BLaER1 treated with 17β-estradiol and CSF1 and Interleukin-3, amounts not matched to agents 10 nM and 100 nM (cell line): ENCODE data around the gene DGKG.

Experiments
- H3K27ac ChIP-seq, 11 experiments: shearing (Covaris generic); formaldehyde crosslinking; 2 replicates each; pipeline ENCODE4 v1.8.1; 2022
- H3K27me3 ChIP-seq, 11 experiments: shearing (Covaris generic); formaldehyde crosslinking; 2 replicates each; pipeline ENCODE4 v1.8.1; 2022
- H3K36me3 ChIP-seq, 11 experiments: shearing (Covaris generic); formaldehyde crosslinking; 2 replicates each; pipeline ENCODE4 v1.8.1; 2022
- H3K4me1 ChIP-seq, 10 experiments: shearing (Covaris generic); formaldehyde crosslinking; 2 replicates each; pipeline ENCODE4 v1.8.1; 2022
- H3K4me2 ChIP-seq, 11 experiments: shearing (Covaris generic); formaldehyde crosslinking; 2 replicates each; pipeline ENCODE4 v1.8.1; 2022
- H3K4me3 ChIP-seq, 10 experiments: shearing (Covaris generic); formaldehyde crosslinking; 2 replicates each; pipeline ENCODE4 v1.8.1; 2022
- H3K9ac ChIP-seq, 11 experiments: shearing (Covaris generic); formaldehyde crosslinking; 2 replicates each; pipeline ENCODE4 v1.8.1; 2022
- H3K9me3 ChIP-seq, 11 experiments: shearing (Covaris generic); formaldehyde crosslinking; replicated peaks in 1 of 11; 2 replicates each; pipeline ENCODE4 v1.8.1; 2022
- H4K20me1 ChIP-seq, 11 experiments: shearing (Covaris generic); formaldehyde crosslinking; 2 replicates each; pipeline ENCODE4 v1.8.1; 2022
- Cebpa-rat ChIP-seq, 11 experiments: shearing (Covaris generic); IDR thresholded peaks; 2 replicates each; pipeline ENCODE4 v1.8.1; 2022

Gene DGKG

DNA sequence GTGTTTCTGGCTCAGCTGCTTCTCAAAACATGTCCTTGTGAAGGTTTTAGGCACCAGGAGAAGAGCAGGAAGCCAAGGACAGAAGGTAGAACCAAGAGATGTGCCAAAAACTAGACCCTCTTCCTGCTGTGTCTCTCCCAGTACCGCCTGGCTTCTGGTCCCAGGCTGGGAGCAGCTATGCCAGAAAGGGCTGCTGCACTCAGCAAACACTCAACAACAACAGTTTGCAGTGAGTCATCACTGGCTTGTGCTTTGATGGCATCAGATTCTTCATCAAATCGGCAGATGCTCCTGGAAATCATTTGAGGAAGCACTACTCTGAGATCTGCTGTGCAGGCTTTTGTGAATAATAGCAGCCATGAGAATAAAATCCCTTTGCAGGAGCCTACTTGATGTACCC, 63.2 kb downstream of the DGKG start:
- no peak for TF ChIP-seq Cebpa-rat (IDR thresholded peaks at IDR 0.05)
- no peaks in the 10 kb centered on the region for H3K27me3 ChIP-seq
- H4K20me1 ChIP-seq, result 0 out of 22 replicates have a peak, but pooled peaks cover 0 to 7% (median 0%) of the 10 kb centered on the region in 11 experiments
- H3K9me3 ChIP-seq, result no peaks in the 10 kb centered on the region
- H3K9ac ChIP-seq, result no peak overlapping the region
- H3K27ac ChIP-seq, result no peak overlapping the region
- no peak overlapping the region for H3K4me3 ChIP-seq
- peak overlapping the region in 2 of 11 experiments; percentile 10 to 45; a peak in 1 of 22 replicates for H3K4me2 ChIP-seq
- no peaks in the 10 kb centered on the region for H3K36me3 ChIP-seq
- peaks cover 5 to 12% (median 8%) of the 10 kb centered on the region in 10 experiments; a peak in 15 of 20 replicates for H3K4me1 ChIP-seq

DNA sequence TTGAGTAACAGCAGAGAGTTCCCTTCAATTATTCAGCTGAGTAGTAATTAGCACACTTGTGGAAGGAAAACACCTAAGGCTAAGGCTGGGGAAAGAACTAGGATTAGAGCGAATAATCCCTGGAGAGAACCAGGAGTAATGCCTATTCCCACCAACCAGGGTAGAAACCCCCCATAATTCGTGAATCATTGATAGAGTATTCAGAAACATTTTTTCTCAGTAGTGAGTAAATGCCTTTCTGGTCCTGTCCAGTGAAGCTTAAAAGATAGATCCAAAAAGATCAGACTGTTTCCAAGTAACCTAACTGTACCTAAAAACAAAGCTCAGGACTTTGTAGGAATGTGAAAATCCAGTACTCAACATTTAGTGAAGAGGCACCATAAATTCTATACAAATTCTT, 71.2 kb downstream of the DGKG start:
- H3K27me3 ChIP-seq, result no peaks in the 10 kb centered on the region

DNA sequence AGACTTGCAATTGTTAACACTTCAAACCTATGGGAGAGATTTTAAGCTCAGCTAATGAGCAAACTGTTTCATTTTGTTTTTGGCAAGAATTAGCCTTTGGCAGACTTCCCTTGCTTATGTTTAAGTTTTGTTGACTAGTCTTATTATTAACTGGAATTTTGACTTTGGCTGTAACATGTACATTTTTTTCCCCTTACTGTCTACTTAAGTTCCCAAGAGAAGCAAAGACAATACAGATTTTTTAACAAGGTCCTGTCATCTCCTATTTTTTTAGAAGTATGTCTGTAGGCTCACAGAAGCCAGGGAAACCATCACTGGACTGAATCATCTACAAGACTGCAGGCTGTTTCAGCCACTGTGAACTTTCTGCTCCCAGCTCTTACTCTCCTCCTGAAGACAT, 74.3 kb downstream of the DGKG start:
- H3K36me3 ChIP-seq, result no peaks in the 10 kb centered on the region
- no peaks in the 10 kb centered on the region for H3K27me3 ChIP-seq
- no peak for TF ChIP-seq Cebpa-rat (IDR thresholded peaks at IDR 0.05)
- H3K4me1 ChIP-seq, result peaks cover 0 to 16% (median 3%) of the 10 kb centered on the region in 10 experiments; a peak in 8 of 20 replicates
- no peak overlapping the region for H3K4me3 ChIP-seq
- H3K9me3 ChIP-seq, result no peaks in the 10 kb centered on the region
- no peak overlapping the region for H3K4me2 ChIP-seq
- no peak overlapping the region for H3K9ac ChIP-seq
- no peak overlapping the region for H3K27ac ChIP-seq
- H4K20me1 ChIP-seq, result no peaks in the 10 kb centered on the region

More for the DNA sequence above, 71.2 kb downstream of the DGKG start:
- Histone ChIP-seq H3K36me3 (no peaks in the 10 kb centered on the region), H3K4me2 (no peak overlapping the region), H3K4me3 (no peak overlapping the region), H3K9ac (no peak overlapping the region), H4K20me1 (no peaks in the 10 kb centered on the region; a peak in 1 of 22 replicates), H3K4me1 (no peaks in the 10 kb centered on the region), H3K9me3 (no peaks in the 10 kb centered on the region), H3K27ac (no peak overlapping the region)
- no peak for TF ChIP-seq Cebpa-rat (IDR thresholded peaks at IDR 0.05)

DNA sequence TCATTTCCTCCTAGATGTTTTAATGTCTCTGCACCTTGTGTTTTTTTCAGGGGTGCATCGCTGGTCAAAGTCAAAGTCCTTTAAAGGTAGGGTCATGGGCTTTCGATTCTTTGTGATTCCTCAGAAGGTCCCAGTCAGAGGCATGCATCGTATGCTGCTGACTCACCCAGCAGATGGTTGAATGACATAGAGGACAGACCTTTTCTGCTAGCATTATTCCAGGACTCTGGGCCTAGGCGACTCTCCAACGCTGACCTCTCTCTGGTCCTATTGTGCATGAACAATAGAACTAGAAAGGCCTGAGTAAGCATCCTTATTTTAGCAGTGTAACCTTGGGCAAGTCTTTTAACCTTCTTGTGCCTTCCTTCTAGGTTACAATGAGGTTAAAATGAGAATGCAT, 75.9 kb downstream of the DGKG start:
- Histone ChIP-seq H3K36me3 (no peaks in the 10 kb centered on the region), H3K27me3 (no peaks in the 10 kb centered on the region), H3K9me3 (no peaks in the 10 kb centered on the region), H3K4me2 (no peak overlapping the region), H3K27ac (no peak overlapping the region), H4K20me1 (no peaks in the 10 kb centered on the region), H3K9ac (no peak overlapping the region), H3K4me1 (peaks cover 2 to 20% (median 7%) of the 10 kb centered on the region in 10 experiments; a peak in 18 of 20 replicates), H3K4me3 (no peak overlapping the region)
- TF ChIP-seq Cebpa-rat (IDR thresholded peaks at IDR 0.05), result no peak

DNA sequence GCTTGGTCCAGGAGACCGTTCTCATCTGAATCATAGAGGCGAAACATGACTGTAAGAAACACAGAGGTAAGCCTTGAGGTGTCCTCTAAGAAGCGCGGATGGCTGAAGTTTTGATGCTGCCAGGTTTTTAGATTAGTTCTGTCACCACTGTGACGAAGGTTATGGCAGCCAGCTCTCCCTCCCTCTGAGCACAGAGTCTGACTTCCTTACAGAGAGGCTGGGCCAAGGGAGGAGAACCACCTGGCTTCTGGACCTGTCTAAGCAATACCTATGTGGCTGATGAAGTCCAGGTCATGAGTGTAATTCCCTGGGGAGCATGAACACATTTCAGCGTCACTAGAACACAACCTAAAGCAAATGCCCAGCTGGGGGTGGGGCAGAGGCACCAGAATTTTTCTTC, 77.4 kb downstream of the DGKG start:
- Histone ChIP-seq H3K9me3 (no peaks in the 10 kb centered on the region), H3K4me3 (no peak overlapping the region), H3K4me2 (no peak overlapping the region), H3K36me3 (no peaks in the 10 kb centered on the region), H4K20me1 (no peaks in the 10 kb centered on the region), H3K9ac (no peak overlapping the region), H3K27ac (no peak overlapping the region), H3K27me3 (no peaks in the 10 kb centered on the region), H3K4me1 (peaks cover 9 to 28% (median 16%) of the 10 kb centered on the region in 10 experiments; a peak in 19 of 20 replicates)
- no peak for TF ChIP-seq Cebpa-rat (IDR thresholded peaks at IDR 0.05)

DNA sequence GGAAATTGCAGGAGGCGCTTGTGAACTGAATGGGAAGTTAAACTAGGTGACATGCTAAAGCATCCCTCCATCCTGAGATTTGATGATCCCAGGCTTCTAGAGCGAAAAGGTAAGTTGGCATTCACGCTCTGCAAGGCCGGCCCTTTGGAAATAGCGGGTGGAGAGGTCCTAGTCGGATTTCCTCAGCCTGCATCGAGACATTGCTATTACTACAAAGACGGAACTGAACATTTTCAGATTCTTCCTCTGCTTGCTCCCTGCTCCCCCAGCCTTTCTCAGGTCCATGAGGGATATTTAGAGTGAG, 77.7 kb downstream of the DGKG start:
- no peak overlapping the region for H3K4me3 ChIP-seq
- H3K27ac ChIP-seq, result no peak overlapping the region
- H3K9me3 ChIP-seq, result no peaks in the 10 kb centered on the region
- H3K4me2 ChIP-seq, result peak overlapping the region in 5 of 11 experiments; percentile 23 to 47 (median 38); a peak in 10 of 22 replicates
- no peak for TF ChIP-seq Cebpa-rat (IDR thresholded peaks at IDR 0.05)
- no peak overlapping the region for H3K9ac ChIP-seq
- no peaks in the 10 kb centered on the region for H3K36me3 ChIP-seq
- peaks cover 9 to 28% (median 16%) of the 10 kb centered on the region in 10 experiments; a peak in 19 of 20 replicates for H3K4me1 ChIP-seq
- H3K27me3 ChIP-seq, result no peaks in the 10 kb centered on the region
- H4K20me1 ChIP-seq, result no peaks in the 10 kb centered on the region

DNA sequence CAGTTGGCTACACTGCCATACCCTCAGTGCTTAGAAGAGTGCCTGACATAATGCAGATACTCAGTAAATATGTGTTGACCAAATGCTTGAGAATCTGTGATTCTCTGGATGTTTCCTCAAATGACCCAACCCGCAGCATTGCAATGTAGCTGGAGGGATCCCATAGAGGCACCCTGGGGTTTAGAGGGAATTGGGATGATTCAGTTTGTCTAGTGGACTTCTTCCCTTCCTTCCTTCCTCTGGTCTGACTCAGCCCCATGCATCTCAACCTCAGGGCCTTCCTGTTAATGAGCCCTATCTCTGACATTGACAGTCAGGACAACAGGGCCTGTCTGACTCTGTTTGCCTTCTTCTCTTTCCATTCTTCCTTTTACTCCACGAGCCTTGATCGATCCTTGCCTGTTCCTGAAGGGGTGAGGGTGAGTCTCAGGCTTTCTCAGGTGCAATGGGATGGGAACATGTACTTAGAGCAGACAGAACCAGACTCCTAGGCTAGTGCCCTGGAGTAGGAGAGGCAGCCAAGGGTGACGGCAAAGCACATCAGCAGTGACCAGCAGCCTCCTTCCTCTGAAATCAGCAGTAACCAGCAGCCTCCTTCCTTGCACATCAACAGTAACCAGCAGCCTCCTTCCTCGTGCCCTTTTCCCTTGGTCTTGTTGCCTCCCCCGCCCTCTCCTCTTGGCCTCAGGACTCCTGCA, 78.2 kb downstream of the DGKG start:
- no peaks in the 10 kb centered on the region for H3K36me3 ChIP-seq
- H3K4me1 ChIP-seq, result peaks cover 9 to 28% (median 16%) of the 10 kb centered on the region in 10 experiments; a peak in 19 of 20 replicates
- no peaks in the 10 kb centered on the region for H3K9me3 ChIP-seq
- H3K4me3 ChIP-seq, result no peak overlapping the region
- no peak for TF ChIP-seq Cebpa-rat (IDR thresholded peaks at IDR 0.05)
- peak overlapping the region in 1 of 11 experiments; percentile 23; a peak in 1 of 22 replicates for H3K27ac ChIP-seq
- H3K9ac ChIP-seq, result no peak overlapping the region
- H3K27me3 ChIP-seq, result no peaks in the 10 kb centered on the region
- H4K20me1 ChIP-seq, result no peaks in the 10 kb centered on the region
- H3K4me2 ChIP-seq, result peak overlapping the region in 5 of 11 experiments; percentile 23 to 47 (median 38); a peak in 10 of 22 replicates

DNA sequence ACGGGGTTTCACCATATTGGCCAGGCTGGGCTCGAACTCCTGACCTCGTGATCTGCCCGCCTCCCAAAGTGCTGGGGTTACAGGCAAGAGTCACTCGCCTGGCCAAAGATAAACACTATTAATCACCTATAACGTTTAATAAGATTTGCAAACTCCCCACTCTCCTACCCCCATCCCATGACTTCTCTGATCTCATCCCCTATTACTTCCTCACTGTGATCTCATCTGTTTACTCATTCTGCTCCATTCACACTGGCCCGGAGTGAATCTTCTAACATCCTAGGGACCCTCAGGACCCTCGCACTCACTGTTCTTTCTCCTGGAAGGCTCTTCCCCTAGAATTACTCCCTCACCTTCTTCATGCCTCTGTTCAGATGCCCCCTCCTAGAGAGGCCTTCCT, 78.9 kb downstream of the DGKG start:
- H3K36me3 ChIP-seq, result no peaks in the 10 kb centered on the region
- H3K27me3 ChIP-seq, result no peaks in the 10 kb centered on the region
- no peaks in the 10 kb centered on the region for H4K20me1 ChIP-seq
- peak overlapping the region in 1 of 11 experiments; percentile 38; a peak in 1 of 22 replicates for H3K4me2 ChIP-seq
- peaks cover 9 to 28% (median 16%) of the 10 kb centered on the region in 10 experiments; a peak in 19 of 20 replicates for H3K4me1 ChIP-seq
- H3K9ac ChIP-seq, result no peak overlapping the region
- H3K27ac ChIP-seq, result no peak overlapping the region
- no peak overlapping the region for H3K4me3 ChIP-seq
- TF ChIP-seq Cebpa-rat (IDR thresholded peaks at IDR 0.05), result no peak
- no peaks in the 10 kb centered on the region for H3K9me3 ChIP-seq

DNA sequence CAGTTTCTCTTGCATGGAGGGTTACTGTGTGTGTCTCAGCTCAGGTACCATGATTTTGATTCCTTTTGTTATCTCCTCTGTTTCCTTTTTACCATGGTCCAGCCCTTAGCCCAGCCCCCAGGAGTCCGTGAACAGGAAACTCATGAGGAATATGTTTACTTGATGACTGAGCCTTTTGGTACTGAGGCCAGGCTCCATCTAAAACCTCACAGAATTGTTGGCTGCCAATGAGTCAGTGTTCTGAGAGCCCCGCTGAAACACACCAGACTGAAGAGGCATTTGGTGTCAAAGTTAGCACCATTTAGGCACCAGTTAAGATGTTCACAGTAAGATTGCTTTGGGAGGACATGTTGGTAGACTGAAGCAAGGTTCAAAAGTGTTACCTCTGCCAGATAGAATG, 80.9 kb downstream of the DGKG start:
- H3K4me1 ChIP-seq, result peaks cover 9 to 28% (median 16%) of the 10 kb centered on the region in 10 experiments; a peak in 19 of 20 replicates
- H3K4me2 ChIP-seq, result peak overlapping the region; percentile 20 to 63 (median 43); a peak in 20 of 22 replicates
- H3K27me3 ChIP-seq, result no peaks in the 10 kb centered on the region
- H3K36me3 ChIP-seq, result no peaks in the 10 kb centered on the region
- H3K9me3 ChIP-seq, result no peaks in the 10 kb centered on the region
- H3K27ac ChIP-seq, result no peak overlapping the region
- H3K4me3 ChIP-seq, result no peak overlapping the region
- H3K9ac ChIP-seq, result no peak overlapping the region
- no peak for TF ChIP-seq Cebpa-rat (IDR thresholded peaks at IDR 0.05)
- no peaks in the 10 kb centered on the region for H4K20me1 ChIP-seq

DNA sequence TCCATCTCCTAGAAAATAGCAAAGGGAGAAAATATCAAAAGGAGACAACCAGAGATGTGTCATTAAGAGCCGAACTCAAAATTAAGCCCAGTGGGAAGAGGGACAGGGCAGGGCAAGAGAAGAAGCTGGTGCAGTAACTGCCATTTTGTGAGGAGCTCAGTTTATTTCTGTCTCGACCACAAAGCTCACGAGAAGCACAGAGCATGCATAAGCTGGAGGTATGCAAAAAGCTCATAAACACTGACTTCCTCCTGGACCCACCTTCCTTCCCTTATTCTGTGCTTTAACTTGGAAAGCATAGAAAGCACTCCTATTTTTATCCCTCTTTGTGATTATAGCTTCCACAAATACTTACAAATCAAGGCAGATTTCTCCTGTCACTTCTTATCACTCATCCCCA, 81.3 kb downstream of the DGKG start:
- H3K36me3 ChIP-seq, result no peaks in the 10 kb centered on the region
- H3K9ac ChIP-seq, result no peak overlapping the region
- no peak overlapping the region for H3K27ac ChIP-seq
- H3K9me3 ChIP-seq, result no peaks in the 10 kb centered on the region
- peak overlapping the region; percentile 20 to 63 (median 43); a peak in 21 of 22 replicates for H3K4me2 ChIP-seq
- H3K27me3 ChIP-seq, result no peaks in the 10 kb centered on the region
- no peak for TF ChIP-seq Cebpa-rat (IDR thresholded peaks at IDR 0.05)
- no peaks in the 10 kb centered on the region for H4K20me1 ChIP-seq
- peaks cover 9 to 28% (median 16%) of the 10 kb centered on the region in 10 experiments; a peak in 19 of 20 replicates for H3K4me1 ChIP-seq
- no peak overlapping the region for H3K4me3 ChIP-seq
